C4-2B (cell line): ENCODE data around the gene METTL22.
"Not testable (repeated sequence)": the region's sequence is repeated elsewhere in the genome, so short reads cannot be mapped to it uniquely, and the experiment has no call there.

Source experiments
- H3K27ac ChIP-seq: fragments of 450-650 bp; 2 replicates; pipeline ENCODE4 v1.5.1; 2017
- CTCF ChIP-seq: fragments of 450-650 bp; conservative IDR thresholded peaks from 2 replicates; pipeline ENCODE4 v1.5.1; 2017; ENCODE audit warnings: mild to moderate bottlenecking
- ZFX ChIP-seq: fragments of 450-650 bp; IDR thresholded peaks from 2 replicates; pipeline ENCODE4 v1.6.1; 2017

The METTL22 gene

DNA sequence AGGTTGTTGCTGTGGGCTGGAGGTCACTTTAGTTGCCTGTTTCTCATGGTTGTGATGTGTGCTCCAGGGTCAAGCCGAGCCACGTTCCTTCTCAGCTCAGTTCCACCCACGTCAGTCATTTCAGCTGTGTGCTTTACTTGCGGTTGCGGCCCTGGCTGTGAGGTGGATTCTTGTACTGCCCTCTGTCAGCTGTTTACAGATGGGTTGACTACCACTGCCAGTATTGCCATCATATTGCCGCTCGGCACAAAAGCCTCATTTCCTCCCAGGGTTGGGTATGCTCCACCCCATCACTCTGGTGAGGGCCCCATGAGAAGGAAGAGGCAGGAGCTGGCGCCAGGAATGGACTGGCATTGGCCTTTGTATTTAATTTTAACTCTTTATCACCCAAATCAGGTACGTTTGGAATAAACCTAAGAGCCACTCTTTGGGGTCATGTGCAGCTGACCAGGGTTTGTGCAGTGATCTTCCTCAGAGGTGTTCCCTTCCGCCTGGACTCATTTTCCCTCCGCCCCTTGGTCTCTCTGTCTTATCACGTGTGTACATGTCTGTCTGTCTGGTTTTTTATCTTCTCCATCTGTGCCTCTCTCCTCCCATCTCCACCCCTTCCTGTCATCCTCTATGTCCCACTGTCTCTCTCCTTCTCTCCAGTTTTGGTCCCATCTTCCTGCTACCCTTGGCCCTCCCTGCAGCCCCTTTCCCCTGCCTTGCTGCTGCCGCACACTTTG, 25.0 kb downstream of the METTL22 start:
- TF ChIP-seq CTCF (no peak), ZFX (no peak)
- H3K27ac ChIP-seq = no peak overlapping the region

DNA sequence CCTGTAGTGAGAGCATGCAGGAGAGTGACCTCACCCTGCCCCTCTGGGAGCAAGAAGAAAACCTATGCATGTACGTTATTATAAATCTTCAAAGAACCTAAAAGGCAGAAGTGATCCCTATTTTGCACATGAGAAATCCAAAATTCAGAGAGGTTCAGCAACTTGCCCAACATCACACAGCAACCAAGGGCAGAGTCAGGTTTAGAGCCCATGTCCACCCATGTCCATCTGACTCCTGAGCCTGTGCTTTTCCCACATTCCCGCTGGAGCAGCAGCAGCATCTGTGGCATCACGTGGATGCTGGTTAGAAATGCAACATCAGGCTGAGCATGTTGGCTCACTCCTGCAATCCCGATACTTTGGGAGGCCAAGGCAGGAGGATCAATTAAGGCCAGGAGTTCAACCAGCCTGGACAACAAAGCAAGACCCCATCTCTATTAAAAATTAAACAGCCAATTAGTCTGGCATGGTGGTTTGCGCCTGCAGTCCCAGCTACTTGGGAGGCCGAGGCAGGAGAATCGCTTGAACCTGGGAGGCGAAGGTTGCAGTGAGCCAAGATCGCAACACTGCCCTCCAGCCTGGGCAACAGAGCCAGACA, 26.3 kb downstream of the METTL22 start:
- TF ChIP-seq CTCF (no peak), ZFX (no peak)
- no peak overlapping the region for H3K27ac ChIP-seq

DNA sequence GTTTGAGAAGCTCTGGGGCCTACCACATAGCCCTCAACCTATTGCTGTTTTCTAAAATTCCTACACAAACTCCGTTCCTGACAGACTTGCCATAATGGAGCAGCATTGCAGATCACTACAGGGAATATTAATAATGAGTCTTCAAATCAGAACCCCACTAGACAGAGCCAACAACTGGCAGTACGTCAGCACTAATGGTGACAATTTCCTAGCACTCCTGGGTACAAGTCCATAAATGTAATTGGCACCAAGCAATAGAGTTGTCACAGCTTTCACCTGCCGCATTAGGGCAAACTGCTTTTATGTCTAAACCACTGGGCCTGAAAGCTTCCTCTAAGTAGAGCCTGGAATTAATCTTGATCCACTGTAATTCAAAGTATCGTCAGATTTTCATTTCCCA, 27.4 kb downstream of the METTL22 start:
- H3K27ac ChIP-seq = no peak overlapping the region
- TF ChIP-seq CTCF (no peak), ZFX (no peak)

DNA sequence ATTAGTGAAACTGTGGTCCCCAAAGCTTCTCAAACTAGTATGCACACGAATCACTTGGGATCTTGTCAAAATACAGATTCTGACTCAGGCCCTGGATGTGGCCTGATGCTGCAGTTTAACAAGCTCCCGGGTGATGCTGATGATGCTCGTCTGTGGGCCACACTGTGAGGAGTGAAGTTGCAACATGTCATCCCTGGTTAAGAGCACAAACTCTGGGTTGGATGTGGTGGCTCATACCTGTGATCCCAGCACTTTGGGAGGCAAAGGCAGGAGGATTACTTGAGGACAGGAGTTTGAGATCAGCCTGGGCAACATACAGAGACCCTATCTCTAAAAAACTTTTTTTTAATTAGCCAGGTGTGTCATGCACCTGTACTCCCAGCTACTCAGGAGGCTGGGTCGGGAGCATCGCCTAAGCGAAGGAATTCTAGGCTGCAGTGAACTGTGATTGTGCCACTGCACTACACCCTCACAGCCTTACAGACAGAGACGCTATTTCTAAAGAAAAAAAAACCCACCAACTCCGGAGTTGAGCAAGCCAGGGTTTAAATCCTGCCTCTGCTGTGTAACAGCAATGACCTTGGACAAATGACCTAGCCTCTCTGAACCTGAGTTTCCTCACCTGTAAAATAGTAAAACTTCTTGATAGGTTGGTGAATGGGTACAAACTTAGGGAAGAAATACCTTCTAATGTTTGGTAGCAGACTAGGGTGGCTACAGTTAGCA, 28.5 kb downstream of the METTL22 start:
- TF ChIP-seq ZFX = no peak
- no peak for TF ChIP-seq CTCF
- H3K27ac ChIP-seq = no peak overlapping the region

GRCh38 chr16:8651958-8652357, 30.5 kb downstream of the METTL22 start:
- H3K27ac ChIP-seq = not testable (repeated sequence)
- peak; percentile 46; the same call in 1 of the 2 replicates for TF ChIP-seq CTCF

GRCh38 chr16:8655184-8655717, 33.8 kb downstream of the METTL22 start:
- TF ChIP-seq ZFX = no peak
- peak; percentile 78 for TF ChIP-seq CTCF
- H3K27ac ChIP-seq = no peak overlapping the region

- TF ChIP-seq CTCF = no peak
- no peak for TF ChIP-seq ZFX
- no peak overlapping the region for H3K27ac ChIP-seq
Observed at GRCh38 chr16:8656376-8656775, 34.9 kb downstream of the METTL22 start.
